ENCODE measurements around the gene CSPG4. TPM values are rescaled to one million over a fixed set of nuclear protein-coding genes. Genes with fewer than 3 reads are reported as not detected.
A peak's percentile ranks its signal among the peaks of the same experiment; 100 is the strongest.

The CSPG4 gene
- total and polyA plus RNA-seq, 2 of the 13 experiments (the other 11 are each of a cell fraction or from before 2014, with no cell fraction given) = 0.01 to 0.04 TPM

GRCh38 chr15:75647370-75648155 lies 65.1 kb downstream of the CSPG4 start, which contains the start of gene SNX33 (continued):
- TF ChIP-seq ZSCAN5A (CRISPR knock-in tag; IDR thresholded peaks at IDR 0.05; ENCODE audit: borderline replicate concordance) (0 out of 2 replicates have a peak, but pooled peaks have one; percentile 54), AGO2 (optimal IDR thresholded peaks at IDR 0.05; ENCODE audit: low read depth, low read length) (peak; percentile 46), SIN3A (IDR thresholded peaks at IDR 0.05; ENCODE audit: borderline replicate concordance, low read depth, low read length) (no peak), AHDC1 (CRISPR knock-in tag; IDR thresholded peaks at IDR 0.05; ENCODE audit: borderline replicate concordance) (no peak), ZNF12 (CRISPR knock-in tag; IDR thresholded peaks at IDR 0.05) (no peak), ZNF225 (CRISPR knock-in tag; IDR thresholded peaks at IDR 0.05) (no peak), ZBTB14 (CRISPR knock-in tag; IDR thresholded peaks at IDR 0.05) (no peak), BHLHE40 (IDR thresholded peaks at IDR 0.05; ENCODE audit: low read length) (peak; percentile 11; the same call in 1 of the 2 replicates), FOXK1 (CRISPR knock-in tag; IDR thresholded peaks at IDR 0.05; ENCODE audit: borderline replicate concordance, low read depth) (no peak), ZNF737 (CRISPR knock-in tag; IDR thresholded peaks at IDR 0.05; ENCODE audit: borderline replicate concordance) (no peak), HHEX (CRISPR knock-in tag; IDR thresholded peaks at IDR 0.05) (no peak), TCF7L2 (IDR thresholded peaks at IDR 0.05; ENCODE audit: low read depth, low read length) (no peak), ZNF263 (CRISPR knock-in tag; IDR thresholded peaks at IDR 0.05) (peak; percentile 77), MBD4 (IDR thresholded peaks at IDR 0.05; ENCODE audit: borderline replicate concordance, low read length) (no peak), ZBTB42 (CRISPR knock-in tag; IDR thresholded peaks at IDR 0.05) (0 out of 2 replicates have a peak, but pooled peaks have one; percentile 21), GFI1 (CRISPR knock-in tag; IDR thresholded peaks at IDR 0.05; ENCODE audit: borderline replicate concordance) (peak; percentile 57; the same call in 1 of the 2 replicates), MLX (CRISPR knock-in tag; IDR thresholded peaks at IDR 0.05) (no peak), ZNF275 (CRISPR knock-in tag; IDR thresholded peaks at IDR 0.05; ENCODE audit: borderline replicate concordance) (no peak)

Measured in HepG2 (cell line).